HG03521 (cell line): ENCODE data around the gene HOXC4.

Source experiments
- ATAC-seq: cut with Tn5 transposase; IDR thresholded peaks from one replicate; pipeline ENCODE4 v1.9.1; 2021; ENCODE audit warnings: mild to moderate bottlenecking, moderate library complexity; ENCODE audit not compliant: unreplicated experiment

HOXC4 gene

DNA sequence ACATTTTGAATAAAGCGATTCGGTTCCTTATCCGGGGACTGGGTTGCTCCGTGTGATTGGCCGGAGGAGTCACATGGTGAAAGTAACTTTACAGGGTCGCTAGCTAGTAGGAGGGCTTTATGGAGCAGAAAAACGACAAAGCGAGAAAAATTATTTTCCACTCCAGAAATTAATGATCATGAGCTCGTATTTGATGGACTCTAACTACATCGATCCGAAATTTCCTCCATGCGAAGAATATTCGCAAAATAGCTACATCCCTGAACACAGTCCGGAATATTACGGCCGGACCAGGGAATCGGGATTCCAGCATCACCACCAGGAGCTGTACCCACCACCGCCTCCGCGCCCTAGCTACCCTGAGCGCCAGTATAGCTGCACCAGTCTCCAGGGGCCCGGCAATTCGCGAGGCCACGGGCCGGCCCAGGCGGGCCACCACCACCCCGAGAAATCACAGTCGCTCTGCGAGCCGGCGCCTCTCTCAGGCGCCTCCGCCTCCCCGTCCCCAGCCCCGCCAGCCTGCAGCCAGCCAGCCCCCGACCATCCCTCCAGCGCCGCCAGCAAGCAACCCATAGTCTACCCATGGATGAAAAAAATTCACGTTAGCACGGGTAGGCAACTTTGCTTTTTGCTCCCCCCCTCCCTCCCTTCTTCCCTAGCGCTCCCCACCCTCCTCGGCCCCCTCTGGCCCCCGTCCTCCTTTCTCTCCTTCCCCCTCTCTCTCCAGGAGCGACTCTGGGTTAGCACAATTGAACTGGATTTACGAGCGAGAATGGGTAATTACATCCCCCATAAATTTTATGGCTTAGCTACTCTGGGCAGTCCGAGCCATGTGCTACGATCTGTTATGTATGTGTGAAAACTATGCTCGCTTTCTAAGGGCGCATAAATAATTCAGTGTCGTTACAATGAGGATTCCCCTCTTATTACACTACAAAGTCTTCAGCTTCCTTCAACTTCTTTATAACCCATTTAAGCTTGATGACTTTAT, at the start of gene HOXC4:
TSS of gene HOXC4 (plus strand) at position 85 of the 991 bp plus-strand sequence. CDS start at position 173, 88 bp downstream.
- no peak for ATAC-seq

DNA sequence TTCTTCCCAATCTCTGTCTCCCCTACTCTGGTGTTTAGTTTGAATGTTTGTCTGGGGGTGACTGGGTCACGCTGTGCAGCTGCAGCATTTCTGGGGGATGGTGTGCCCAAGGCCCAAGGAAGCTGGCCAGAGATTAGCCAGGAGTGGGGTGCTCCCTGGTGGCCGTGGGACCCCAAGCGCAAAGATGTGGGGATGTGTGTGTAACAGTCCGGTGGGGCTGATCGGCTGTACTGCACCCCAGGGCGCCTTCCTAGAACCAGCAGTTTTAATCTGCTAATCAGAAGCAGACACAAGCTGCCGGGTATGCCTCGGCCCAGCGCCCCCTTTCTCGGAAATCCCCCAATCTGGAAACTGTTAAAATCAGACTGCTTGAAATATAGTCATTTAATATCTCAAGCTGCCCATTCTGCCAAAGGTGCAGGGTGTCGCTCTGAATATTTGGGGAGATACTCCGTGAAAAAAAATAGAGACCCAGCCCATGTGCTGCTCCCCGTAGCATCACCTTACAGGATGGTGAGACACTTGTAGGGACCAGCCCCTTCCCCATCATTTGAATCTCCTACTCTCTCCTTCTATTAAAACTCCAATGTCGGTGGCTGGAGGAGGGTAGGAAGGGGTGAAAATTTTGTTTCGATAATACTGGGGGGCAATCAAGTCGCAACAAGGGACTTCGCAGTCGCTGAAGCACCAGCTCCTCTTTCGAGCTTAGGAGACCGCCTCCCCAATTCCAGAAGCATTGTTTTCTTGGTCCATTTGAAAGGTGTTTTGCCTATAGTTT, 49.4 kb upstream of the HOXC4 start:
- no peak for ATAC-seq

DNA sequence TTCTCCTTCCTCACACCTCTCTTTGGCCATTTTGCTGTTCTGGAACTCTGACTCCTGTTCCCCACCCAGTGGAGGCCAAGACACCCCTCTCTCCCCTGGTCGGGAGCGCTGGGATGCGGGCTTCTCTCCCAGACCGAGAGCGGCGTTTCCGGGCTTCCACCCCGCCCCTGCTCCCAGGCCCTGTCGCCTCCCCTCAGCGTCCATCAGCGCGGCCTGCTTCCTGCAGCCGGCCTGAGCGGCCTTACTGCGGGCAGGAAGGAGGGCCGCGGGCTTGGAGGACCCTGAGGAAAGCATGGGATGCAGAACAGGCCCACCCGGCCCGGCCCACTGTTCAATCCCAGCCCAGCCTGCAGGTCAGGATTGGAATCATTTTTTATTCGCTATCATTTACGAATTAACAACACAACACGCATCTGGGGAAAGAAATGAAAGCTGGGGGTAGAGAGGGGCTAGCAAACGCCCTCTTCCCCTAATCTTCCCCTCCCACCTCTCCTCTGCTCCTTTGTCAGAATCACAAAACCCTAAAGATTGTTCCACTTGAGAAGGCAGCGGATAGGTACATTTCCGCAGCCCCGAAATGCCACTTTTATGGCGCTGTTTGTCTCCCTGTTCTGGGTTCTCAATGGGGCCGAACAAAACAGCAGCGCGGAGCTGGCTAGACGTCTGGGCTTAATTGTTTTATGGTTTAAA, 48.6 kb upstream of the HOXC4 start:
- ATAC-seq, result no peak

DNA sequence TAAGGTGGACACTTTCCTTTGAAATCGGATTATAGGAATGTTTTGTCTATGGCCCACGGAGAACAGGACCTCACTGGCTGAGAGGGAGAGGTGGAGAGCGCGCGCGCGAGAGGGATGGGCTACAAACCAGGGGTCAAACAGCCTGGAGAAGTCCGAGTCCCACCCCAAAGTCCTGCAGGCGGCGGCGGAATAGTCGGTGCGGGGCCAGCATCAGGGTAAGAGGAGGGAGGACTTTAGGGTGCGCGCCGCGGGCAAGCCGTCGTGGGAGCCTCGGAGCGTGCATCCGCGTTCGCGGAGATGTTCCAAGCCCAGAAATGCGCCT, 48.1 kb upstream of the HOXC4 start:
- no peak for ATAC-seq

GRCh38 chr12:54005853-54006558, 47.6 kb upstream of the HOXC4 start:
- ATAC-seq, result no peak

DNA sequence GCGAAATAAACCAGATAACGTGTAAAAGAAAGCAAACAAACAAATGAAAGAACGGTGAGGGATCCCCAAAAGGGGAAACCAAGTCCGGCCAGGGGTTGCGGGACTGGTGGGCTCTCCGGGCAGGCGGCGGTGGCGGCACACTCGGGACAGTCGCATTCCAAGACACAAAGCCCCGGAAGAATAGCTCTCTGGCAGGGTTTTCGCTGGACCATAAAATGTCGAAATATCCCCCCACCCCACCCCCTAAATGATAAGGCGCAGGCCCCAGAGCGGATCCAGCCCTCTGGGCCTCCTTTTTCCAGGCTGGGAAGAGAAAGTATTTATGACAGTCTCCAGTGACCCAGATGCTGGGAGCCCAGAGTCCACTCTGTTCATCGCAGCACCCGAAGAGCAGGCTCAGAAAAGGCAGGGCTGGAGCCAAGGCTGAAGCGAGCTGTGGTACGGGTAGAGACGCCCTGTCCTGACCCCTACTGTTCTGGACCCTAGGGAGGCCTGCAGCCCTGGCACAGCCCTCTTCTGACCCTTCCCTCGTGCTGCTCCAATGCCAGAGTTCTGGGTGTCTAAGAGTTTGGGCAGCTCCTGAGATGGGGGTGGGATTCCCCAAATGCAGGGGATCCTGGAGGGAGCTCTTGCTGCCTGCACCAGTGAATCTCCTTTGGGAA, 46.9 kb upstream of the HOXC4 start:
- no peak for ATAC-seq

- ATAC-seq, result no peak
Observed at GRCh38 chr12:54007538-54008259, 45.9 kb upstream of the HOXC4 start.

GRCh38 chr12:54008260-54008552, 45.4 kb upstream of the HOXC4 start:
- no peak for ATAC-seq

- no peak for ATAC-seq
Observed at GRCh38 chr12:54009171-54010052, 44.2 kb upstream of the HOXC4 start.

- no peak for ATAC-seq
Observed at GRCh38 chr12:54010053-54010971, 43.3 kb upstream of the HOXC4 start.

- ATAC-seq, result no peak
Observed at GRCh38 chr12:54010972-54011664, 42.5 kb upstream of the HOXC4 start.

- ATAC-seq, result no peak
Observed at GRCh38 chr12:54011665-54012532, 41.7 kb upstream of the HOXC4 start.

GRCh38 chr12:54012631-54013409, 40.8 kb upstream of the HOXC4 start:
- ATAC-seq, result no peak

- ATAC-seq, result no peak
Observed at GRCh38 chr12:54014377-54015017, 39.1 kb upstream of the HOXC4 start.
